ENCODE measurements around the gene PGLYRP1.

PGLYRP1 gene

GRCh38 chr19:45971260-45971902 lies 51.5 kb downstream of the PGLYRP1 start:
- TF ChIP-seq CTCF (IDR thresholded peaks at IDR 0.05; ENCODE audit: low read depth, low read length, missing control alignments) = no peak
- no peak for DNase-seq (ENCODE audit: extremely low read depth, low read depth)
- H3K4me3 ChIP-seq (replicated peaks; ENCODE audit: low read depth, low read length) = no peak overlapping the region

- DNase-seq (ENCODE audit: extremely low read depth, low read depth) = no peak
- no peak for TF ChIP-seq CTCF (IDR thresholded peaks at IDR 0.05; ENCODE audit: low read depth, low read length, missing control alignments)
- H3K4me3 ChIP-seq (replicated peaks; ENCODE audit: low read depth, low read length) = no peak overlapping the region
These were observed 53.2 kb downstream of the PGLYRP1 start for GRCh38 chr19:45969676-45970075.

Measured in HFF-Myc (cell line).